Neural progenitor cell (in vitro differentiated cells): ENCODE data around the gene BLTP3B.

Source experiments
- CTCF ChIP-seq: fragments of 200-600 bp; sonication (generic); IDR thresholded peaks from 2 replicates; pipeline ENCODE4 v1.5.1; 2017; ENCODE audit warnings: antibody characterized with exemption, mild to moderate bottlenecking
- EZH2 ChIP-seq: fragments of 200-600 bp; sonication (generic); IDR thresholded peaks from 2 replicates; pipeline ENCODE4 v1.6.1; 2017; ENCODE audit warnings: antibody characterized with exemption, mild to moderate bottlenecking, moderate library complexity
- EZH2phosphoT487 ChIP-seq: fragments of 200-600 bp; sonication (generic); IDR thresholded peaks from 2 replicates; pipeline ENCODE4 v1.6.1; 2017; ENCODE audit warnings: antibody characterized with exemption

- TF ChIP-seq CTCF, result no peak
- no peak for TF ChIP-seq EZH2
- no peak for TF ChIP-seq EZH2phosphoT487
Measured at GRCh38 chr12:100168562-100168961, 25.9 kb upstream of the BLTP3B start.
